DMS53 treated with DMSO at 0.1 percent for 48 hours (cell line): ENCODE results near the gene OSBP.

Experiments
- DNase-seq: peaks from one replicate; lab custom pipeline; 2025; ENCODE audit not compliant: unreplicated experiment; lab: John Stamatoyannopoulos, UW

The OSBP gene

GRCh38 chr11:59607703-59608454, 7.7 kb downstream of the OSBP start:
- no peak for DNase-seq

GRCh38 chr11:59602432-59602831, 13.1 kb downstream of the OSBP start:
- no peak for DNase-seq

- DNase-seq = no peak
Measured at GRCh38 chr11:59601788-59602187, 13.8 kb downstream of the OSBP start.

GRCh38 chr11:59600636-59601035, 14.9 kb downstream of the OSBP start:
- no peak for DNase-seq

- no peak for DNase-seq
Measured at GRCh38 chr11:59600234-59600633, 15.3 kb downstream of the OSBP start.

GRCh38 chr11:59598961-59599360, 16.6 kb downstream of the OSBP start:
- DNase-seq = no peak

- no peak for DNase-seq
Measured at GRCh38 chr11:59584294-59584693, 31.3 kb downstream of the OSBP start.

- no peak for DNase-seq
Measured at GRCh38 chr11:59582006-59582405, 33.6 kb downstream of the OSBP start.

- no peak for DNase-seq
Measured at GRCh38 chr11:59578369-59578768, 37.2 kb downstream of the OSBP start.

GRCh38 chr11:59575505-59575904, 40.1 kb downstream of the OSBP start:
- no peak for DNase-seq

GRCh38 chr11:59574932-59575502, 40.6 kb downstream of the OSBP start:
- DNase-seq = no peak

GRCh38 chr11:59574467-59574866, 41.1 kb downstream of the OSBP start:
- DNase-seq = no peak

- no peak for DNase-seq
Measured at GRCh38 chr11:59573216-59573615, 42.4 kb downstream of the OSBP start.

- DNase-seq = no peak
Measured at GRCh38 chr11:59572091-59572490, 43.5 kb downstream of the OSBP start.

GRCh38 chr11:59562292-59562691, 53.3 kb downstream of the OSBP start:
- DNase-seq = no peak

GRCh38 chr11:59560702-59561473, 54.7 kb downstream of the OSBP start:
- DNase-seq = peak; percentile 67

GRCh38 chr11:59560290-59560701, 55.3 kb downstream of the OSBP start:
- DNase-seq = peak; percentile 50

- no peak for DNase-seq
Measured at GRCh38 chr11:59559886-59560285, 55.7 kb downstream of the OSBP start.

GRCh38 chr11:59558270-59558643, 57.3 kb downstream of the OSBP start:
- no peak for DNase-seq

- DNase-seq = peak; percentile 57
Measured at GRCh38 chr11:59556917-59557348, 58.6 kb downstream of the OSBP start.

- peak; percentile 46 for DNase-seq
Measured at GRCh38 chr11:59556115-59556916, 59.3 kb downstream of the OSBP start.
